NT2/D1 (cell line): ENCODE measurements around the gene UBE2J2.

ENCODE experiments used
- YY1 ChIP-seq: IDR thresholded peaks from 2 replicates; pipeline ENCODE4 v1.6.1; 2011; ENCODE audit not compliant: insufficient read length, insufficient read depth
- ZNF274 ChIP-seq: IDR thresholded peaks from 2 replicates; pipeline ENCODE4 v1.6.1; 2011; ENCODE audit warnings: mild to moderate bottlenecking, low read depth, low read length

DNA sequence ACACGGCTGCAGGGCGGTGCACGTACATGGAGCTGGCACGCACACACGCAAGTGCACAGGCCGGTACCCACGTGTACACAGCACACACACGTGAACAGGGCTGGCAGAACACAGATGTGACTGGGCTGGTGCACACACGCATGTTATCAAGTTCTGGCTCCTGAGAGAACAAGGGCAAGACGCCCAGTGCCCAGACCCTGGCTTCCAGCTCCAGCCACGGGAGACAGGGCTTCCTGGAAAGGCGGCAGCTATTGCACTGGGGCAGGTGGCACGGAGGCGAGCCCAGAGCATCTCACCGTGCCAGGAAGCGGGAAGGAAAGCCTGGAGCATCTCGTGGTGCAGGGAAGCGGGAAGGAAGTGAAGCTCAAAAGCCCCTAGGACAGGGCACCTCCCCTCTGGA lies 47.7 kb downstream of the UBE2J2 start:
- TF ChIP-seq YY1: no peak
- TF ChIP-seq ZNF274: no peak
